GM18517 (cell line): ENCODE measurements around the gene NCOR2.

Experiments
- ATAC-seq: cut with Tn5 transposase; IDR thresholded peaks from one replicate; pipeline ENCODE4 v1.9.1; 2021; ENCODE audit warnings: mild to moderate bottlenecking, moderate library complexity; ENCODE audit not compliant: unreplicated experiment

NCOR2 gene

GRCh38 chr12:124561231-124561630, 6.2 kb downstream of the NCOR2 start:
- ATAC-seq = no peak

GRCh38 chr12:124560146-124560890, 7.1 kb downstream of the NCOR2 start:
- ATAC-seq = no peak

DNA sequence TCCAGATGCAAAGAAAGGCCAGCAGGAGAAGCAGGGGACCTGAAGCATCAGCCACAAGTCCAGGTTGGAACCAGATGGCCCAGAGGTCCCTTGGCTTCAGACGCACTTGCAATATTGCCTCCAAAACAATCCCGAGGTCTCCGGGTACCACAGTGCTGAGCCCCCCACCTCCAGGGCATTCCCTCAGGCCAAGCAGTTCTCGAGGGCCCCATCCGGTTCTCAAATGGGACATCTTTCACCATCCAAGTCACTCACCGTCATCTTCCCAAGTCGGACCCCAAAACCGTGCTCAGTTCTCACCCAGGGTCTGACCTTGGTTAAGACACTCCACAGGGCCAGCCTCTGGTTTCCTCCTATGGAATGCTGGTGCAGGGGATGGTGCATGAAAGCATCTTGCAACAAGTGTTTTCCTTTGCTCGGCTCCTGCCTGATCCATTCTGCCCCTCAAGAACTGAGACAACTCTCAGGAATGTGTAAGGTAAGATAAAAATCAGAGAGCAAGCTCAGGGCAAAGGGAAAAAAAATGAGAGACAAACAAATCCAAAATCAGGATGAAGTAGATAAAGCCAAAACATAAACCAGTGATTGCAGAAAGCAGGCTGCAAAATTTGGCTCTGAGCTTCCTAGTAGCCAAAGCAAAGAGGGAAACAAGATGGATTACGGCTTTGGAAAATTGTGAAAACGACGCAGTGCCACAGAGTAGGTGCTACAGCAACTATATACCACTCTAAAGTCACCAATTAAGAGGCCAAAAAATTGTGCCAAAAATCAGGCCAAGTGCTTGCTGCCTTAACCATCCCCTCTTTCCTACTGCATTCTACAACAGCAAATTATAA, 8.0 kb downstream of the NCOR2 start:
- ATAC-seq = no peak

GRCh38 chr12:124558313-124558712, 9.1 kb downstream of the NCOR2 start:
- ATAC-seq = no peak

- no peak for ATAC-seq
Observed at GRCh38 chr12:124557518-124558223, 9.7 kb downstream of the NCOR2 start.

- ATAC-seq = no peak
Observed at GRCh38 chr12:124556896-124557501, 10.4 kb downstream of the NCOR2 start.

DNA sequence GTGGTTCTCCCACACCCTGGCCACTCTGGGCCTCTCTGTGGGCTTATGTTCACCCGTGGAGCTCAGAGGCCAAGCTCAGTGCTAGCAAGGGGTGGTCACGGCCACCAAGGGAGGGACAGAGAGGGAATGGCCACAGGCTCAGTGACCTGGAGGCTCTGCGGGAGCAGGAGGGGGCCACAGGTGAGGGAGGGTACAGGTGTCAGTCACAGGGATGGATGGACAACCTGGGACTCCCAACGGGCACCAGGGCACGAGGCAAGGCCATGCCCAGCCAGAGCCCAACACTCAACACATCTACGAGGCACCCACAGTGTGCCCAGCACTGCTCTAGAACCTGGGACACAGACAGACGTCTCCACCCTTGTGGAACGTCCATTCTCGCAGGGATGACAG, 11.3 kb downstream of the NCOR2 start:
- ATAC-seq = no peak

DNA sequence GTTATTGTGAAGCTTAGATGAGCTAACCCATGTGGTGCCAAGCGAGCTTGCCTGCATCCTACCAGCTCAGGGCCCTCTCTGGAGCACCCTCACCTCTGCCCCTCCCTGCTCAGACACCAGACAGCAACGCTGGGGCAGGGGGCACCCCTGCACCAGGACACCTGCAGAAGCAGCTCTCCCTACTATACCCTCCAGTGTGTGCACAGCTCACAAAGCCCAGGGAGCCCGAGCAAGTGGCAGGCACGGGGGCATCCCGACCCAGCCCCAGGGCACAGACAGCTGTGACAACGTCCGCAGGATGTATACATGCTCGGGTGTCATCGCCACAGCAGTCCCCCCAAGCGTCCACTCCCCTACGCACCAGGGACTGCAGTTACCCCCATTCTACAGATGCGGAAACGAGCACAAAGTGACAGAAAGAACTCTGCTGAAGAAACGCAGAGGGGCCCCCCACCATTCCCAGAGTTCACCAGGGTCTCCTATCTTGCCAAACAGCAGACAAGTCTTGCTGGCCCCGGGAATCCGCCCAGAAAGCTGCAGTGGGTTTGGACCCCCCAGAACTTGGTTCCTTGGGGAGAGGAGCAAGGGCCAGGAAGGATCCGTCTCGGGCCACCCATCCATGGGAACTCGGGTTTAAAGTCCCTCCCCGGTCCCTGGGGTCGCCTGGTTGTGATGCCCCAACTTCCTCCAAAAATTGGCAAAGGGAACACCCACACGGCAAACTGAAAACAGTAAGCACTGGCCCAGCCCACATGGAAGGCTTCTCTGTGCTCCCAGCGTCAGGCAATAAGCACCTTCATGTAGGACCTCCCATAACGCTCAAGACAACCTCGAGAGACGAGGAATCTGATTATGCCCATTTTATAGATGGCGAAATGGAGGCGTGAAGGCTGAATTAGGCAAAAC, 12.0 kb downstream of the NCOR2 start:
- ATAC-seq = no peak

GRCh38 chr12:124554429-124555029, 12.9 kb downstream of the NCOR2 start:
- no peak for ATAC-seq

DNA sequence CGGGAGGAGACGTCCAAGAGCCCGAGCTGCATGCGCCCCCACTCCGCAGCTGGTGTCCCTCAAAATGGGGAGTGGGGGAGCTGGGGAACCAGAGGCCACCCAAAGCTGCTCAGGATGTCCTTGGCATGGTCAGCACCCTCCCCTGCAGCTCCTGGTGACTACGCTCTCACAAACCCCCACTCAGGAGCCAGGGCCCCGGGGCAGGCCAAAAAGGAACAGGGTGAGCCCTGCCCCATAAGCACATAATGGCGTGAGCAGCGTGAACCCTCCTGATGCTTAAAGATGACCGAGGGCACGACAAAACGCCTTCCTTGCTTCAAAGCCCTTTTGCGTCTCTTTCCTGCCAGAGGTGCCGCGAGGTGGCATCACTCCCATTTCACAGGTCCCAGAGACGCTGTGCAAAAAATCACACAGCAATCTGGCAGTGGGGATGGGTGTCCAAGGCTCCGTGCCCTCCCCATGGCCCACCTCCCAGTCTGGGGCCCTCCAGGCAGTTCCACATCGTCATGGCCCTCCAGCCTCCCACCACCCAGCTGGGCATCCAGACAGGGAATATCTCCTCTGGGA, 13.5 kb downstream of the NCOR2 start:
- no peak for ATAC-seq

GRCh38 chr12:124551268-124552144, 15.9 kb downstream of the NCOR2 start:
- ATAC-seq = no peak

DNA sequence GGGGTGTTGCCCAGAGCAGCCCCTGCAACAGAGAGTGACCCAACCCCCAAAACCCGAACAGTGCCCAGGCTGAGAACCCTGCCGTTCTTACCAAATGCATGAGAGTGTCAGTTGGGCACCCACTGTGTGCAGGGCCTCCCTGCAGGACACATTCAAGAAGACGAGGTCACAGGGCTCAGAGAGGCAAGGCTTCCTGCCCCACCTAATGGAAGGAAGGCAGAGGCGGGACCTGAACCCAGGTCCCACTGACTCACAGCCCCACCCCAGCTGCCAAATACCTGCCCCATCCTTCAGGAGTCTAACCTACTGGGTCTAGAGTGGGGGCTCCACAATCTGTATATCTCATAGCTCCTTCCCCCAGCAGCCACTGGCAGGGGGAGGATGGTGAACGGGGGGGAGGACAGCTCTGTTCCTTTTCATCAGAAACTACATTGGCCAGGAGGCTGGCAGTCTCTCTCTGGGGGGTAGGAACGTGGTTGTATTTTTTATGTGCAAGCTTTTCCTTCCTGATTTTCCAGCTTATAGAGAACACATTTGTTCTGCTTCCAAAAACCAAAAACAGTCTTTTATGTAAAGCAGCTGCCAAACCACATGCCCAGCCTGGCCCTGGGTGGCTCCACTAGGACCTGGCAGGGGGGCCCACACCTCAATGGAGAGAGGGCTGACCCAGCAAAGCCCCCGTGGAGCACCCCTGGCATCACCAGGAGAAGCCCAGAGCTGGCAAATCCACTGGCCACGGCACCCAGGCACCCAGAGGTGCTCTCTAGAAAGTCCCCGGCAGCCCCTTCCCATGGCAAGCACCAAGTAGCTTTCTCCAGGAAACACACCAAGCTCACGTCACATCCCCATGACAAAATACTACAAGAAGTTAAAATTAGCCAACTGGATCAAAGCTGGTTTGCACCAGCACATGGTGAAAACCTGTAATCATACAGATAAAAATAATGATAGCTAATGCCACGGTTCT, 17.0 kb downstream of the NCOR2 start:
- ATAC-seq = no peak

GRCh38 chr12:124549629-124550028, 17.8 kb downstream of the NCOR2 start:
- no peak for ATAC-seq

- no peak for ATAC-seq
Observed at GRCh38 chr12:124548854-124549378, 18.5 kb downstream of the NCOR2 start.

DNA sequence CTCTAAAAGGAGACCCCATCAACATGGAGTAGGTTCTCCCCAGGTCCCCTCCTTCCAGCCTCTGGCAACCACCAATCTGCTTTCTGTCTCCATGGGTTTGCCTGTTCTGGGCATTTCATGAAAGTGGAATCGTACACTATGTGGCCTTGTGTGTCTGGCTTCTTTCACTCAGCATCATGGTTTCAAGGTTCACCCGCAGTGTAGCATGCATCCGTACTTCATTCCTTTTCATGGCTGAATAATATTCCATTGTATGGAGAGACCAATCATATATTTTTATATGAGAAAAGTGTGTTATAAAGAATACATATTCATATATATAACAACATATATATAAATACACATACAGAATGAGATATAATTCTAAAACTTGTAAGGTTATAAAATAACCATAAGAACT, 19.8 kb downstream of the NCOR2 start:
- ATAC-seq = no peak

DNA sequence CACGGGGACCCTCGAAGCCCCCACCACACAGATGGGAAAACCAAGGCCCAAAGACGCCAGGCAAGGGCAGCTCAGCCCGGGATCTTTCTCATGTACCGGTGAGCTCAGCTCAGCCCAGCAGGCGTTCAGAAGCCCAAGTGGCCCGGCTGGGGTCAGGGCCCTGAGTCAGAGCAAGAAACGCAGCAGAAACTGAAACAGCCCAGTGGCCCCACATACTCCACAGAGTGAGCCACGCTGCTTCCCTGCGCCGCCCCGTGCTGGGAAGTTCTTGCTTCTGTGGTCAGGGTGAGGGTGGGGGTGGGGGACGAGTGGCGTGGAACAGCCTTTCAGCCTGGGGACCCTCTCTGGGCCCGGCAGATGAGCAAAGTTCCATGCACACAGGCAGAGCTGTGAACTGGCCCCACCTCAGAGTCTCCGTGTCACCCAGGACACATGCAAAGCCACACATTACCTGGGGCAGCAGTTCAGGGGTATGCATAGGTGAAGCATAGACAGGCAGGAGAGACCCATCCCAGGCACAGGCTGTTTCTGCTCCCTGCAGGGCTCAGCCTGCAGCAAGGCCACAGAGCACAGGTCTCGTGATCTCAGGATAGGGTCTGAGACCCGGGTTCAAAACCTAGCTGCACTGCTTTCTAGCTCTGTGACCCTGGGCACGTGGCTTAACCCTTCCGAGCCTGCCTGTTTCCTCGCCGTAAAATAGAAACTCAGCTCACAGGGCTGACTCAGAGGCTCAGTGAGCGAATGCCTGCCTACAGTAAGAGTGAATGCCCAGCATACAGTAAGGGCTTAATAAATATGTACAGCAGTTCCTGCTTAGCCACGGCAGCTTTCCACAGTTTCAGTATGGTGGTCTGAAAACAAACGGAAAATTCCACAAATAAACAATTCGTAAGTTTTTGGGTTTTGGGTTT, 21.6 kb downstream of the NCOR2 start:
- ATAC-seq = peak; percentile 86
